COLO829 (cell line): ENCODE results near the gene ELL2.

ENCODE experiments used
- DNase-seq: peaks from one replicate; pipeline ENCODE4 v3.0.0; 2012; ENCODE audit warnings: low spot score

Gene ELL2

GRCh38 chr5:95983080-95983479 lies 21.4 kb upstream of the ELL2 start:
- DNase-seq, result no peak

DNA sequence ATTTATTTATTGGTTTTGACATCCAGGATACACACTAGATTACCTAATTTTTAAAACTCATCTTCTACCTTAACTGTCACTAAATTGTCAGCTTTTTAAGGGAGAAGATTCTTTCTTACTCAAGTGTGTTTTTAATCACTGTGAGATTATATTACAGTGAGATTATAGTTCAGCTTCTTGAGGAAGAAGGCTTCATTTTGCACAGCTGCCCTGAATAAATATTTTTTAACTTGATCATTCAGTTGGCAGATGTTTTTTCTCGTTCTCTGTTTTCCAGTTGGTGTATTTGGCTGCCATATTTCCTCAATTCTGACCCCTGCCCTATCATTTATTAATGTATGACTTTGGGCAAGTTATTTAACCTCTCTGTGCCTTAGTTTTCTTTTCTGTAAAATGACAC lies 15.0 kb upstream of the ELL2 start:
- no peak for DNase-seq

DNA sequence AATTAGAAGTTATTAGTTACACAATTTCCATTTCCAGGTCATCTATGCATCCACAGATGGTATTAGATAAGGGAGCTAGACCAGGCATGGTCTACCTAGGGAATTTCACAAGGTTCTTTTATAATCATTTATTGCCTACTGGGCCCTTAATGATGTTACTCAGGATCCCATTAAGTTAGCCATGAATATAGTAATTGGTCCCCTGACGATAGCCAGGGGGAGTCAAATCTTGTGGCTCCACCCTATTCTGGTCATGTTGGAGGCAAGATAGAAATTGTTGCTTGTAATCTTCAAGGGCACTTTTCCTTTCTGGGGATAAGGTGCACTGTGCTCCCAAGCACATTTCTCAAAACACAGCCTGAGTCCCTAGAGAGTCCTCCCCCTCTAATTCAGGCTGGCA lies 14.1 kb upstream of the ELL2 start:
- no peak for DNase-seq

- DNase-seq, result no peak
Observed at GRCh38 chr5:95973793-95974325, 12.2 kb upstream of the ELL2 start.

DNA sequence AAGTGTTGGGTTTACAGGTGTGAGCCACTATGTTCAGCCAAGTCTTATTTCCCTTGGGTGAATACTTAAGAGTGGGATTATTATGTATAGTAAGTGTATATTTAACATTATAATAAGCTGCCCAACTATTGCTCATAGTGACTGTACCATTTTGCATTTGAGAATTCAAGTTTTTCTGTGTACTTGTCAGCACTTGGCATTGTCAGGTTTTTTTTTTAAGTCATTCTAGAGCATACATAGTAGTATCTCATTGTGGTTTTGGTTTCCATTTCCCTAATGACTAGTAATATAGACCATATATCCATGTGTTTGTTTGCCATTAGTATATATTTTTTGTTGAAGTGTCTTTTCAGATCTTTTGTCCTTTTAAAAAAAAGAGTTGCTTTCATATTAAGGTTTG lies 10.5 kb upstream of the ELL2 start:
- no peak for DNase-seq

GRCh38 chr5:95970359-95970704 lies 8.7 kb upstream of the ELL2 start:
- DNase-seq, result no peak

- no peak for DNase-seq
Observed at GRCh38 chr5:95969651-95970358, 8.2 kb upstream of the ELL2 start.

DNA sequence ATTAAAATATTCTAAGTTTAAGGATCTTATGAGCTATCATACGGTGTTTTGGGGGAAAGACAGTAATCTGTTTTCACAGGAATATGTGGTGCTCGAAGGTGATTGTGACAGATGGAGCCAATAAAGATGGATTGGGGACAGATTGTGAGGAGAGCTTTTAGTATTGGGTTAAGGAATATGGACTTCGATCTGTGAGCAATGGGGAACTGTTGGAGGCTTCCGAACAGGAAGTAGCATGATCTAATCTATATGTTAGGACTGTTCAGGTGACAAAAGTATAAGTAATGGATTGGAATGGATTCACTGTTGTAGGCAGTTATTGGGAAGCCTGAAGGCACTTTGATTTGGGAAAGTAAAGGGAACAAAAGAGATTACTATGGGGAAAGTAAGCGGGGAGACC lies 7.4 kb upstream of the ELL2 start:
- no peak for DNase-seq

- DNase-seq, result no peak
Observed at GRCh38 chr5:95967236-95967635, 5.6 kb upstream of the ELL2 start.

DNA sequence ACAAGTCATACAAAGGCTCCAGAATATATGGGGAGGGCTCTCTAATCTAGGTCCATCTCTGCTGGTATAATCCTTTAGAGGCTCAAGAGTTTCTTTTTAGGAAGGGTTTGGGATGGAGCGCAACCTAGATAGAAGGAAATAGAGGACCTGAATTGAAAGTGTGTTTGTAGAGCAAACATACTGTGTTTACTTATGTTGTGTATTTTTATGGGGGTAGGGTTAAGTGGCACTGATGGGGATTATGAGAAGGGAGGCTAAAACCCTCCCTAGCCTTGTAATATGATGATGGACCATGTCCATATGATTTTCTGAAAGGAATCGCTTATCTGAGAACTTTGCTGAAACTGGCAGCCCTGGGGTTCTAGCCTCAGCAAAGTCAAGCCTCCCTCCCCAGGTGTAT lies 4.4 kb upstream of the ELL2 start:
- no peak for DNase-seq

DNA sequence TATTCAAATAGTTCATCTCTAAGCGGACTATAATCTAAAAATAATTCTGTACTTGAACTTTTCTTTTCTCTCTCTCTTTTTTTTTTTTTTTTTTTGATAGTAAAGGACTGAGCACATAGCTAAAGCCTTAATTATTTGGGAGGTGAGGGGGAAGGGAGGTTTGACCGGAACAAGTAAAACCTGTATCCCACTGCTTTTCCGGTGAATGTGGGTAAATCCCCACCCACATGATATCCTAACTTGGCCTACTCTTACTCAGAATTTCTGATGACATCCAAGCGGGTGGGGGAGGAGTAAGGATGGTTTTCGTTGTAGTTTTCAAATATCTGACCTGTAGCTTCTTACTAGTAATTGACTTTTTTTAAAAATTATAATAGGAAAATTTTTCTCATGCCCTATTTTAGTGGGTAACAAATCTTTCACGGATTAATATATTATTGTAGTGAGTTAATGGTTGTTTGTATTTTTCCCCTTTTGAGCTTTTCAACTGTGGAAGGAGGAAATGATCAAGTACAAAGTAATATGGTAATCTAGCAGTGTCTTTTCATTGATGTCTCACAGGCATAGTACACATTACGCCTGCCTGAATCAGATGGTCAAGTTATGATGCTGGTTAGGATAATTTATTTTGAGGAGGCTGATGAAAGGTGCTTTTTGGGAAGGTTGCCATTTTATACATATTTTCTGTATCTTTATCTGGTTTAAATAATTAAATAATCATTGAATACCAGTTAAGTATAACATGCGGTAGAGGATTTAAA lies 2.2 kb upstream of the ELL2 start:
- no peak for DNase-seq

GRCh38 chr5:95962785-95963184 lies 1.1 kb upstream of the ELL2 start:
- DNase-seq, result no peak

- no peak for DNase-seq
Observed at GRCh38 chr5:95962475-95962773, 773 bp upstream of the ELL2 start.

DNA sequence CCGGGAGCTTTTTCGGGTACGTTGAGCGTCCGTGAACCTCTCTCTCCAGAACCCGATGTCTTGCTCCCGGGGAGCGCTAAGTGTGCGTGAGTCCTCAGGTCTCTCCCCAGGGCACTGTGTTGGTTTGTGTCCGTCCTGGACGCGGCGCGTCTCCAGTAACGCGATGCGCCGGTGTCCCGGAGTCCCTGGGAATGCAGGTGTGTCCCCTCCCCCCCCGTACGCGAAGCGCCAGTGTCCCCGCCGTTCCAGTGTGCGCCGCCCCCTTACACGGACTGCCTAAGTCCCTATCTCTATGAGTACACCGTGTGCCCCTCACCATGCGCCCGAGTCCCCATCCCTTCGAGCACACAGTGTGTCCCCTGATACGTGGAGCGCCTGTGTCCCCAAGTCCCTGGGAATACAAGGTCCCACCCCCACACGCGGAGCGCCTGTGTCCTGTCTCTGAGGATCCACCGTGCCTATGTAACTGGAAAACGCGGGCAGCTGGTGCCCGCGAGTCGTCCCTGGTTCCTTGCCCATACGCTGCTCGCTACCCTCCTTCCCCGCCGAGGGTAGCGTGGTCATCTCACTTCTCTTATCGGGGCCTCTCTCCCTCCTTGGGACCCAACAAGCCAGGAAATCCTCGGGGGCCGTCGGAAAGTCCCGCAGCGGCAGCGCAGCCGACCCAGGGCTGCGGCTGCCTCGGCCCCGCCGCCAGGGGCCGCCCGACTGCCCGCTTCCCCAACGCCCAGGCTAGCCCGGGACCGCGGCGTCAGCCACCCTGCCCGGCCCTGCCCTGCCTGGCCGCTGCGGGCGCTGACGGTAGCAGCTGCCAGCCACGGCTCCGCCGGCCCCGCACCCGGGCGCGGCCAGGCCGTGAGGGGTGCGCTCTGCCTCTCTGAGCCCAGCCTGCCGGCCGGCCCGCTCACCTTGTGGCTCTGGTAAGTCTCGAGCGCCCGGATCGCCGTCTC lies 709 bp downstream of the ELL2 start:
- peak; percentile 29 for DNase-seq

- no peak for DNase-seq
Observed at GRCh38 chr5:95959888-95960666, 1.6 kb downstream of the ELL2 start.

DNA sequence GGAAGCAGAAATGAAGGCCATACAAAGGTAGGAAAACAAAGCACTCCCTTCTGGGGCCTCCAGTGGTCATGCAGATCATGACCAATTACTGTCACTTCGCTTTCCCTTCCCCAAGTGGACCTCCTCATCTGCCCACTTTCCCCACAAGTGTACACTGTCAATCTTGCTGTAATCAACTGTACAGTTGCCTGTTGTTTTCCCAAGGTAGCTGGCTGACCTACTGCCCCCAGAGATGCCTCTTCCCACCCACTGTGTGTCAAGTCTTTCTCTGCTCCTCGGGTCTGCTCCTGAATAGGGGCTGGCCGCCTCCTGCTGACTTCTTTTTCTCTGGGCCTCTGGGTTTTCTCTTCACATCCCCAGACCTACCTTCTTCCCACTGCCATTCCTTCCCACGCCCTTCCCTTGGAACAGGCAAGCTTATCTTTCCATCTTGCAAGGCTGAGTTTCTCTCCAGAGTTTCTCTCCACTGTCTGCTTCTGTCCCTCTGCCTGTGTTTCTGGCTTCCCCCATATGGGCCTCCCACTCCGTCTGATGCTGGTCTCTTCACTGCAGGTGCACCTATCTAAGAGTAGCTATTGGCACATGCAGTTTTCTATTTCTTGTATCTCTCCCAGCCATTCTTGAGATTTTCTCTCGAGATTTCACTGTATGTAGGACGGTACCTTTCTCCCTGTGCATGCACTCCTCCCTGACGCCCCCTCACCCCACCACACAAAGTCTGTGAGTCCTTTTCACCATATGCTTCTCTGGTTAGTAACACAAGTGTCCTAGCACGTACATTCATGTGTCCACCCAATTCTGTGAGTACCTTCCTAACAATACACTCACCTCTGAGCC lies 2.4 kb downstream of the ELL2 start:
- DNase-seq, result no peak

DNA sequence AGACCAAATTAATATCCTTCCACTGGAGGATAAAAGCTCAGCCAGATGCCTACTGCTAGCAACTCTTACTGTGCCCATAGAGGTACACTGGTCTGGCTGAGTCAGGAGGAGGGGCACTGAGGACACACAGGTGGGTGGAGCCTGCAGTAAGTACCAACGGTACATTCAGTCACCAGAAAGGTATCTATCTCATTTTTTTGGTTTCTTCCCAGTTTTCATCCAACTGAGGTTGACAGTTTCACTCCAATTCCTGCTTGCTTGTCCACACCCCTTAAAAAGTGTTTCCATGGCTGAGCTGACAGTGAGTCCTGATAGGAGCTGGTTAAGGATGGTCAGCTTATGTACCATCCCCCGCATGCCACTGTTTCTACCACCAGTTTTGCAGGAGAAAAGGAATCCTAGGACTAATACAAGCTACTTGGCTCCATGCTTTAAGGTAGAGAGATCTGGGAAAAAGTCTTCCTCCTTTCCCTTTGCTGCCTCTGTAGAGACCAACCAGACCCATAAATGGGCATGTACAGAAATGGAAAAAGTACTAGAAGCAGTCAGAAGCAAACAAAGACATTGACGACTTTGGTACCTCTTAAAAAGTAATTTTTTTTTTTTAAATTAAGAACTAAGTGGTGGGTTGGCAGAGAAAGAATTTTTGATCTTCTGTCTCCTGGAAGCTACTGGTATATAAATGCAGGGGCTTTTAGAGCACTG lies 3.2 kb downstream of the ELL2 start:
- no peak for DNase-seq

GRCh38 chr5:95957561-95958203 lies 4.0 kb downstream of the ELL2 start:
- DNase-seq, result no peak

GRCh38 chr5:95956900-95957293 lies 4.8 kb downstream of the ELL2 start:
- DNase-seq, result no peak
